T47D (cell line): ENCODE results near the gene MNDA.
A peak's percentile ranks its signal among the peaks of the same experiment; 100 is the strongest.
"Not testable (repeated sequence)": the region's sequence is repeated elsewhere in the genome, so short reads cannot be mapped to it uniquely, and the experiment has no call there.

Experiments
- DNase-seq, 2 experiments: peaks; one replicate each; pipeline versions ENCODE4 v3.0.0 to v3.0.0-alpha.2; 2011 to 2012; ENCODE audit warnings: low read depth in 1 of 2, low spot score in 1 of 2
- JUND ChIP-seq: IDR thresholded peaks from 2 replicates; pipeline ENCODE4 v1.6.1; 2012; ENCODE audit warnings: low read depth
- in situ Hi-C: cut with HindIII; loops from 2 replicates; pipeline ENCODE4 v1.10.0; 2016; ENCODE audit warnings: low sequenced_read_pairs, low pct_unique_long_range_greater_than_20kb

Gene MNDA

GRCh38 chr1:158814970-158815369 is 16.2 kb upstream of the MNDA start:
- no peak for TF ChIP-seq JUND
- DNase-seq = no peak
- in situ Hi-C loops = no loop called here

GRCh38 chr1:158818560-158818959 is 12.6 kb upstream of the MNDA start:
- in situ Hi-C loops = no loop called here
- TF ChIP-seq JUND = no peak
- DNase-seq = peak in 1 of 2 experiments; percentile 73

GRCh38 chr1:158818975-158819431 is 12.1 kb upstream of the MNDA start:
- no peak for TF ChIP-seq JUND
- DNase-seq = no peak
- in situ Hi-C loops = no loop called here

GRCh38 chr1:158819461-158820443 is 11.4 kb upstream of the MNDA start:
- DNase-seq = peak in 1 of 2 experiments; percentile 29
- in situ Hi-C loops = no loop called here
- TF ChIP-seq JUND = no peak

GRCh38 chr1:158821723-158822122 is 9.4 kb upstream of the MNDA start:
- TF ChIP-seq JUND = no peak
- in situ Hi-C loops = no loop called here

GRCh38 chr1:158830074-158830677 is 975 bp upstream of the MNDA start:
- no peak for DNase-seq
- in situ Hi-C loops = no loop called here
- TF ChIP-seq JUND = no peak

More at GRCh38 chr1:158821723-158822122, 9.4 kb upstream of the MNDA start:
- no peak for DNase-seq

- DNase-seq = no peak
- in situ Hi-C loops = no loop called here
Observed at GRCh38 chr1:158833264-158833663, 2.1 kb downstream of the MNDA start.

GRCh38 chr1:158836038-158836437 is 4.9 kb downstream of the MNDA start:
- TF ChIP-seq JUND = no peak
- no peak for DNase-seq
- in situ Hi-C loops = no loop called here

More at GRCh38 chr1:158833264-158833663, 2.1 kb downstream of the MNDA start:
- no peak for TF ChIP-seq JUND

- no peak for TF ChIP-seq JUND
- no peak for DNase-seq
- in situ Hi-C loops = no loop called here
Observed at GRCh38 chr1:158838660-158839059, 7.5 kb downstream of the MNDA start.

- no peak for DNase-seq
- in situ Hi-C loops = no loop called here
- TF ChIP-seq JUND = no peak
Observed at GRCh38 chr1:158839566-158839965, 8.4 kb downstream of the MNDA start.

GRCh38 chr1:158840236-158840635 is 9.1 kb downstream of the MNDA start:
- in situ Hi-C loops = no loop called here
- no peak for TF ChIP-seq JUND
- no peak for DNase-seq

- in situ Hi-C loops = no loop called here
- no peak for TF ChIP-seq JUND
- no peak for DNase-seq
Observed at GRCh38 chr1:158864595-158864994, 33.4 kb downstream of the MNDA start.

- DNase-seq, in situ Hi-C loops: not testable (repeated sequence)
Observed at GRCh38 chr1:158870438-158870837, 39.3 kb downstream of the MNDA start.

- no peak for DNase-seq
- no peak for TF ChIP-seq JUND
- in situ Hi-C loops = no loop called here
Observed at GRCh38 chr1:158873141-158873540, 42.0 kb downstream of the MNDA start.
